Activated naive CD8-positive, alpha-beta T cell treated with anti-CD3 and anti-CD28 coated beads, Interleukin-2, amount 10 ng/mL, durations not matched to agents 7 days and 5 days (primary cell): ENCODE data around the gene CFAP90. TPM values are rescaled to one million over a fixed set of nuclear protein-coding genes. Genes with fewer than 3 reads are reported as not detected.

Experiments
- ATAC-seq: fragments of 150-1000 bp; cut with Tn5 transposase; one replicate; pipeline ENCODE4 v1.10.0; 2021; ENCODE audit warnings: low read depth, moderate library complexity
- POLR2A ChIA-PET: fragments of 350-600 bp; sonication (Branson Sonifier 250); formaldehyde crosslinking; loops from one replicate; lab custom pipeline; 2021; ENCODE audit warnings: antibody characterized with exemption; lab: Charles Lee
- DNase-seq: peaks from one replicate; pipeline ENCODE4 v3.0.0; 2021
- H3K27ac Mint-ChIP-seq: one replicate; pipeline ENCODE4 v1.8.0; 2022; ENCODE audit warnings: mild to moderate bottlenecking, mixed read lengths
- H3K27me3 Mint-ChIP-seq: one replicate; pipeline ENCODE4 v1.8.0; 2022; ENCODE audit warnings: mild to moderate bottlenecking, moderate library complexity, mixed read lengths
- H3K36me3 Mint-ChIP-seq: one replicate; pipeline ENCODE4 v1.8.0; 2021; ENCODE audit warnings: mild to moderate bottlenecking, mixed read lengths
- H3K4me1 Mint-ChIP-seq: one replicate; pipeline ENCODE4 v1.8.0; 2021; ENCODE audit warnings: mixed read lengths
- H3K4me3 Mint-ChIP-seq: one replicate; pipeline ENCODE4 v1.8.0; 2022; ENCODE audit warnings: mild to moderate bottlenecking, moderate library complexity, mixed read lengths
- H3K9me3 Mint-ChIP-seq: one replicate; pipeline ENCODE4 v1.8.0; 2021; ENCODE audit warnings: mixed read lengths
- total RNA-seq, 2 experiments: library from RNA; stranded (reverse); gene quantifications; one replicate each; pipeline ENCODE4 v1.2.3, GENCODE V29; 2021

Gene CFAP90
- total RNA-seq, 2 experiments from 2014 or later: not detected

DNA sequence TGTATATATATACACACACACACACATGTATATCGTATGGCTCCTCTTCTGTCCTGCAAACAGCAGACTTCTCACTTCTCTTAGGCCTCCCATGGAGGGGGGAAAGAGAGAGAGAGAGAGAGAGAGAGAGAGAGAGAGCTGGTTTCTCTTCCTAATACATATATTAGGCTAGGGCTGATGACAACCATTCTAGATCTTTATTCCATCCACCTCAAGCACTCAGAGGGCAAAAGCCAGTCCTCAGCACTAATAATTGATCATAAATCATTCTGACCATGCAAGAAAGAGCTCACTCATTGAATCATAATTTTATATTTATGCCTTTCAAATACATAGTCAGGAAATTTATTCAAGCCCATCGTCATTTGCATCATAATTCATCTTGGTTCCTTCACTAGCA lies 47.0 kb downstream of the CFAP90 start:
- Mint-ChIP-seq H3K4me1 (no peaks in the 10 kb centered on the region), H3K36me3 (no peaks in the 10 kb centered on the region), H3K27me3 (peaks cover 8% of the 10 kb centered on the region), H3K9me3 (no peaks in the 10 kb centered on the region), H3K27ac (no peak overlapping the region), H3K4me3 (no peak overlapping the region)
- POLR2A ChIA-PET: no interaction called here
- ATAC-seq: no peak
- no peak for DNase-seq

DNA sequence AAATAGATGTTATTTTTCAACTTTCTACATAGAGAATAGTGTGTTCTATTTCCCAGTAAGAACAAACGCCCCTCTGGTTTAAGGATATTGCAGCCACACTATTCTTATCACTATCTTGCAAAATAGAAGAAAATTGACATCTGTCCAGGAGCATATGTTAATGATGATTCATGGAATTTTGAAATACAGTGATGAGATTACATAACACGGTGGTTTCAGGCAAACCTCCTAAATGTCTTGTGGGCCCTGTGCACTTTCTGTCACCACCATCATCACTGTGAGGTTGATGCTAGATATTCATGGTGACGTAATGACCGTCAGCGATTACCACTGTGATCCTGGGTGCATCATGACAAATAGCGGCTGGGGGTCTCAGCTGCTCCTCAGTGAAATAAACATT lies 48.1 kb downstream of the CFAP90 start:
- Mint-ChIP-seq H3K27ac (no peak overlapping the region), H3K27me3 (peaks cover 8% of the 10 kb centered on the region), H3K36me3 (no peaks in the 10 kb centered on the region), H3K4me3 (no peak overlapping the region), H3K4me1 (no peaks in the 10 kb centered on the region), H3K9me3 (no peaks in the 10 kb centered on the region)
- no peak for ATAC-seq
- no peak for DNase-seq
- POLR2A ChIA-PET: no interaction called here

DNA sequence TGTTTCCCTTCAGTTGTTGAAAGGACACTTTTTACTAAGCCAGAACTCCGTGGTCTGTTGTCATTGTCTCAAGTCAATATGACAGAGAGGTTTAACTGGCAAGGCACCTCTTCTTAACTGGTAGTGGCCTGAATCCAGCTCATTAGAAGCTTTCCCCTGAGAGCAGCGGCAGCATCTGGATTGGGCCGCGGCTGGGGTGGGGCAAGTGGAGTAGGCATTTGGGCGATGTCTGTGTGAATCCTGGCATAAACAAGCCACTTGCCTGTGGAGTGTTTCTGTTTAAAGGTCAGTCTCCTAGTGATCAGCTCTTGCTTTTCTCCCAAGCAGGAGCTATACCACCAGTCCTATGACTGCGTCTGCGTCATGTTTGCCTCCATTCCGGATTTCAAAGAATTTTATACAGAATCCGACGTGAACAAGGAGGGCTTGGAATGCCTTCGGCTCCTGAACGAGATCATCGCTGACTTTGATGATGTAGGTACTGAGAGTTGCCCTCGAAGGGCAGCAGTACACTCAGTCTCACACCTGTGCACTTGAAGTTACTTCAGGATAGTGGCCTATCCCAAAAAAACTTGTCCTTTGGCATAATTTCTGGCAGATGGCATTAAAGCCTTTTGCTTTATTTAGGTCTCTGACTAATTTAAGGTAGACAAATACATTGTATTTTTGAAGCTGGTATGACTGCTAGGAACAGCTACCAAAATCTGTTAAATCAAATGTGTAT lies 48.9 kb downstream of the CFAP90 start:
- Mint-ChIP-seq H3K27me3 (peaks cover 3% of the 10 kb centered on the region), H3K27ac (no peak overlapping the region), H3K36me3 (no peaks in the 10 kb centered on the region)

DNA sequence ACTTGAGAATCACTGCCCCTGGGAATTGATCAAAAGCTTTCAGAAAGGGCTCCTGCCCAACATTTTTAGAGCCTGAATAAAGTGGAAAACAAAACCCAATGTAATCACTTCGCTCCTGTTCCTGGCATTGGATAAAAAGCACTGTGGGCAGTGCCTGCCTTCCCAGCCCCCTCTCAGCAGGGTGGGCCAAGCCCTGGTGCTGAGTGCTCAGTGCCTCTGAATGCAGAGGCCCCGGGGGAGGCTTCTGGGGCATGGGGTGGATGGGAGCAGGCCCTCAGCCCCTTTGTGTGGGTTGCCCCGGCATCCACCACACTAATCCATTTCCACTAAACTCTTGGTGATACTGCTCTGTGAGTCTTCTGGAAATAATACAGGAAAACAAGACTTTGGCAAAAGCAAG lies 55.6 kb downstream of the CFAP90 start:
- DNase-seq (no peak), ATAC-seq (no peak)
- H3K4me3 Mint-ChIP-seq: no peak overlapping the region
- peaks cover 9% of the 10 kb centered on the region for H3K27me3 Mint-ChIP-seq
- H3K36me3 Mint-ChIP-seq: no peaks in the 10 kb centered on the region
- H3K4me1 Mint-ChIP-seq: no peaks in the 10 kb centered on the region
- no peak overlapping the region for H3K27ac Mint-ChIP-seq
- POLR2A ChIA-PET: no interaction called here
- no peaks in the 10 kb centered on the region for H3K9me3 Mint-ChIP-seq

More for the DNA sequence above, 48.9 kb downstream of the CFAP90 start:
- no peak overlapping the region for H3K4me3 Mint-ChIP-seq
- no peaks in the 10 kb centered on the region for H3K4me1 Mint-ChIP-seq
- DNase-seq: no peak
- H3K9me3 Mint-ChIP-seq: no peaks in the 10 kb centered on the region
- no peak for ATAC-seq
- POLR2A ChIA-PET: no interaction called here

DNA sequence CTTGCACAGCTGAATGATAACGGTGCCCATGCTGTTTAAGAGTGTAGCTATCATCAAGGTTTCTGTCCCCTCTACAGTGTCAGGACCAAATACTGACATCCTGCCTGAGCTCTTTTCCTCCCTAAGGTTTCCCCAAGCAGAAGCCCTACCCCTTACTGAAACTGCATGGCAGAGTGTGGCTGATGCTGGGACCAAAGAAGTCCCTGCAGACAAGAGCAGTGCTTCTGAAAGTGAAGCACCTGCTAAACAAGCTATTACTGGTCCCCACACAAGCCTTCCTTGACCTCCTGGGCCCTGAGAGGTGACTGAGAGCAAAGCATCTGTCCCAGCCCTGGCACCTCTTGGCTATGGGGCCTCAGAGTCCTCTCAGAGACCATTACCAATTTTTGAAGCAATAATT lies 56.1 kb downstream of the CFAP90 start:
- Mint-ChIP-seq H3K4me1 (no peaks in the 10 kb centered on the region), H3K27ac (no peak overlapping the region), H3K9me3 (no peaks in the 10 kb centered on the region), H3K27me3 (peaks cover 9% of the 10 kb centered on the region), H3K36me3 (no peaks in the 10 kb centered on the region), H3K4me3 (no peak overlapping the region)
- ATAC-seq (no peak), DNase-seq (no peak)
- POLR2A ChIA-PET: no interaction called here

DNA sequence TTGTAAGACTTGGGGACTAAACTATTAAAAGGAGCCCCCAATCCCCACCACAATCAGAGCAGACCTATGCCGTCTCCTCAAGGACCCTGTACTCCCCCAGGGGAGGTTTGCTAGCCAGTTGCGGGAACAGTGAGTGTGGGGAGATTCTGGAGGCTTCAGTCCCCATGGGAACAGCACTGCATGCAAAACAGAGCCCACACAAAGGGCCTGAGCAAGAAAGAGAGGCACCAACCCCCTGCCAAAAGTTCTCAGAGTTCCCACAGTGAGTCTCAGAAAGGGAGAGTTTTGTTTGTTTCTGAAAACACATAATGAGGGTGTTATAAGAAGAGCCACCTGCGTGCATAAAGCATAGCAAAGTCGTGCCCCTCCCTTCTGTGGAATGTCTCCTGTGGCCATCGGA lies 56.6 kb downstream of the CFAP90 start:
- H3K27me3 Mint-ChIP-seq: peaks cover 11% of the 10 kb centered on the region
- H3K9me3 Mint-ChIP-seq: no peaks in the 10 kb centered on the region
- DNase-seq (no peak), ATAC-seq (no peak)
- no peaks in the 10 kb centered on the region for H3K36me3 Mint-ChIP-seq
- POLR2A ChIA-PET: no interaction called here
- H3K4me3 Mint-ChIP-seq: no peak overlapping the region
- no peaks in the 10 kb centered on the region for H3K4me1 Mint-ChIP-seq
- no peak overlapping the region for H3K27ac Mint-ChIP-seq

DNA sequence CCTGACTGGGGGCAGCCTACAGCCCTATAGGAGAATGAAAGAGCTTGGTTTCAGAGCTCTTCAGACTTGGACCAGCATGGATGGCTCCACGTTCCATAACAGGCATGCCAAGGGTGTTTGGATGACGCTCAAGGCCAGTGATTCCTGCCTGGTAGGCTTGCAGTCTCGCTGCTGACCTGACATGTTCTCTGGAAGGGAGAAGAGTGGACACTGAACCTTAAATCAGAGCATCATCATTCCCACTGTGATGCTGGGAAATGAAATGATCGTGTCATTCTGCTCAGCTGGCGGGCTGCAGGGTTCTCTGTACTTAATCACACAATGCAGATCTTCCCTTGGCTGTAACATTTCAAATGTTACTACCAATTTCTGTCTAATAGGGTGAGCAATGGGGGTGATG lies 57.0 kb downstream of the CFAP90 start:
- no peak for ATAC-seq
- Mint-ChIP-seq H3K4me1 (no peaks in the 10 kb centered on the region), H3K27ac (no peak overlapping the region), H3K27me3 (peaks cover 11% of the 10 kb centered on the region), H3K9me3 (no peaks in the 10 kb centered on the region), H3K4me3 (no peak overlapping the region), H3K36me3 (no peaks in the 10 kb centered on the region)
- no peak for DNase-seq
- POLR2A ChIA-PET: no interaction called here

DNA sequence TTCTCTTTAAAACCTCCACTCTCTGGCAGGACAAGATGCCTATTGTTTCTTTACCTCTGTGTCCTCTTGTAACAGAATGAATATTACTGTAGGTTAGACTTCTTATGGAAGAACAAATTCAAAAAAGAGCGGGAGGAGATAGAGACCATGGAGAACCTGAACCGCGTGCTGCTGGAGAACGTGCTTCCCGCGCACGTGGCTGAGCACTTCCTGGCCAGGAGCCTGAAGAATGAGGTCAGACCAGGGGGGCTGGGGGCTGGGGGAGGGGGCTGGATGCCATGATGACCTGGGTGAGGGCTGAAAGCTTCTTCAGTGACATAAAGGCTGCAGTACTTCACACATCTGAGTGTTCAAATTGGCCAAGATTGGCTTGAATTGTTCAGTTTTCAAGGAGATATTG lies 61.4 kb downstream of the CFAP90 start:
- POLR2A ChIA-PET: no interaction called here
- ATAC-seq (no peak), DNase-seq (no peak)
- Mint-ChIP-seq H3K27ac (no peak overlapping the region), H3K36me3 (no peaks in the 10 kb centered on the region), H3K4me3 (no peak overlapping the region), H3K4me1 (no peaks in the 10 kb centered on the region), H3K27me3 (peaks cover 25% of the 10 kb centered on the region), H3K9me3 (no peaks in the 10 kb centered on the region)

DNA sequence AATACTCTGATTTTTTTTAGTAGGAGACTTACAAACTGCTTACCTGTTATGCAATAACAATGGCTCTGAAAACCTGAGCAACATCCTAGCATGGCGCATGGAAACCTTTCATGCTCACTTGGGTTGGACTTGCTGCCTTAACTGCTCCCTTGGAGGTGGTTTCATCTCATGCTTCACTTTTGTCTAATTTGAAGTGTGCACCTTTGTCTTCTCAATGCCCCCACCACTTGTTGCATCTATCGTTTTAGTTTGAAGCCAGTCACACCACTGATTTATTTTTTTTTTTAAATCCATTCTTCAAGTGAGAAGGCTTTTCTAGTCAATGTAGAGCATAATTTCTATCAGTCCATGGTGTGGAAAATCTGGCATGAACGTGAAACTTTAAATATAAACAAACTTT lies 63.2 kb downstream of the CFAP90 start:
- Mint-ChIP-seq H3K4me1 (no peaks in the 10 kb centered on the region), H3K36me3 (no peaks in the 10 kb centered on the region), H3K9me3 (no peaks in the 10 kb centered on the region), H3K27me3 (peaks cover 38% of the 10 kb centered on the region), H3K27ac (no peak overlapping the region), H3K4me3 (no peak overlapping the region)
- DNase-seq (no peak), ATAC-seq (no peak)
- POLR2A ChIA-PET: no interaction called here

DNA sequence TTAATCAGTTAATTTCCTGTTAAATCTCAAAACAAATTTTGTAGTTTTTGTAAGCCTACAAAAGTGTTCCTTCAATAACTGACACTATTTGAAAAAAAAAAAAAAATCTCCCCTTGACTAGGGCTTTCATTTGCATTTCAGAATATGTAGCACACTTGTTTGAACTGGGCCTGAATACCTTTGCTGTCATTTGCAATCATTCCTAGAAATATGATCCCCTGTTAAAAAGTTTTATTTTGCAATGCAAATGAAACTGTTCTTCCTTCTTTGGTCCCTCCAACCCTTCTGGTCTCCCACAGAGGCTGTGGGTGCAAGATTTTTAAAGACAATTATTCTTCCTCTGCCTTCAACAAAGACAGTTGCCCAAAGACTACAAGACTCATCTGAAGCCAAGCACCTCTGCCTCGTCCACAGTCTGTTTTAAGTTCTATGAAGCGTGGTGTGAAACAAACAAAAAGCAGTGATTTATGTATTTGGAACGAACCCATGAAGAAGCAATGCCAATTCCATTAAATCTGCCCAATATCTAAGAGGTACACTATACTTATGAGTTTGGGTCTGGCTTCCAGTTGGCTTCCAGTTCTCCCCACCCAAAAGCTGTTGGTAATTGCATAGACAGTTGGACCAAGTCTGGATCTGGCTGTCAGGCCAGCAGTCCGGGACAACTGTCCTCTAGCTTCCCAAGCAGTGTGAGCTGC lies 66.1 kb downstream of the CFAP90 start:
- Mint-ChIP-seq H3K36me3 (no peaks in the 10 kb centered on the region), H3K9me3 (no peaks in the 10 kb centered on the region), H3K27me3 (peaks cover 59% of the 10 kb centered on the region), H3K4me1 (peaks cover under 1% of the 10 kb centered on the region), H3K4me3 (no peak overlapping the region), H3K27ac (no peak overlapping the region)
- DNase-seq (no peak), ATAC-seq (no peak)
- POLR2A ChIA-PET: no interaction called here

DNA sequence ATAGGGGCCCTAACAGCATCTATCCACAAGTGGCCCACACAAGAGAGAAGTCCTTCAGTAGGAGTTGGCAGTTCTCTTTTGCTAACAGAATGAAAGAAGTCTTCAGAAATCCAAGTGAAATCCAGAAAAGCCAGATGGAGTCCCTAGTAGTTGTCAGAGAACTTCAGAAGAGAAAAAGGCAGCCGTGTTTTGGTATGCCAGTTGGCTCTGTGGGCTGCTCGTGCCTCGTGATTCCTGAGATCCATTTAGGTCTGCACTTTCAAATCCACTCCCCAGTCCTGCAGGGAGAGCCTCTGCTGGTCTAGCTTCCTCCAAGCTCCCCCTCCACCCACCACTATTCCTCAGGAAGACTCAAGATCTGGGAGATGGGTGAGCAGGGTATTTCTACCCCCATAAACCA lies 69.0 kb downstream of the CFAP90 start:
- Mint-ChIP-seq H3K9me3 (no peaks in the 10 kb centered on the region), H3K27me3 (peaks cover 65% of the 10 kb centered on the region), H3K4me3 (no peak overlapping the region), H3K36me3 (no peaks in the 10 kb centered on the region), H3K27ac (no peak overlapping the region), H3K4me1 (peaks cover 11% of the 10 kb centered on the region)
- POLR2A ChIA-PET: no interaction called here
- DNase-seq (no peak), ATAC-seq (no peak)

Other genes with a start within 250 kb of the CFAP90 start
- 10 to 100 TPM; 11.9 to 14.8 TPM for gene FASTKD3, start 17.9 kb upstream of the CFAP90 start, total RNA-seq
- gene MTRR, start 18.0 kb upstream of the CFAP90 start, total RNA-seq: 10 to 100 TPM; 56.3 to 57.0 TPM